ENCODE results near the gene TRIM22.
"Not testable (repeated sequence)": the region's sequence is repeated elsewhere in the genome, so short reads cannot be mapped to it uniquely, and the experiment has no call there.

Gene TRIM22

GRCh38 chr11:5691964-5692361 lies 2.4 kb downstream of the TRIM22 start:
- peak overlapping the region; percentile 83 for H3K4me2 ChIP-seq (ENCODE audit: low read length)
- no peak overlapping the region for H3K4me3 ChIP-seq (ENCODE audit: low read length)
- no peaks in the 10 kb centered on the region for H3K9me3 ChIP-seq (replicated peaks; ENCODE audit: low read length)
- H3K36me3 ChIP-seq (ENCODE audit: insufficient read depth, low read length), result peaks cover 4% of the 10 kb centered on the region
- H3K4me1 ChIP-seq (ENCODE audit: control insufficient read depth, insufficient read depth, low read length), result peaks cover 25% of the 10 kb centered on the region
- H3K9ac ChIP-seq (ENCODE audit: low read depth, low read length), result no peak overlapping the region
- H3K27me3 ChIP-seq (ENCODE audit: control insufficient read depth, insufficient read depth, low read length), result no peaks in the 10 kb centered on the region

- Histone ChIP-seq H3K9me3 (replicated peaks; ENCODE audit: low read length) (no peaks in the 10 kb centered on the region), H3K4me1 (ENCODE audit: control insufficient read depth, insufficient read depth, low read length) (peaks cover 17% of the 10 kb centered on the region), H3K27me3 (ENCODE audit: control insufficient read depth, insufficient read depth, low read length) (no peaks in the 10 kb centered on the region), H3K4me2 (ENCODE audit: low read length) (no peak overlapping the region), H3K4me3 (ENCODE audit: low read length) (no peak overlapping the region), H3K36me3 (ENCODE audit: insufficient read depth, low read length) (peaks cover 16% of the 10 kb centered on the region), H3K9ac (ENCODE audit: low read depth, low read length) (no peak overlapping the region)
These were observed 5.1 kb downstream of the TRIM22 start for GRCh38 chr11:5694642-5695041.

DNA sequence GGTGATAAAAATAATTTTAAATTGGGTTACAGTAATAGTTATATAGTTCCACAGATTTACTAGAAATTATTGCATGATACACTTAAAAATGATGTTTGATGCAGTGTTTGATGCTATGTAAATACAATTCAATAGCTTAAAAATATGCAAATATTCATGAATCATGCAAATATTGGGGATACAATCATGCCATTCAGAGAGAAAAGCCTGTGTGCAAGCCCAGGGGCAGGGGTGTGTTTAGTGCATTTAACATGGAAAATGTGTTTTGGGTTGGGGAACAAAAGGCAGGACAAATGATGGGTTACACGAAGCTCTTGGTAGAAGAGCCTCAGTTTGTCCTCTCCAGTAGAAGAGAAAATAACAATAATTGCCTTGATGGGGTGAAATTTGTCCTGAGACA lies 6.0 kb downstream of the TRIM22 start:
- Histone ChIP-seq H3K4me2 (ENCODE audit: low read length) (no peak overlapping the region), H3K9me3 (replicated peaks; ENCODE audit: low read length) (no peaks in the 10 kb centered on the region), H3K36me3 (ENCODE audit: insufficient read depth, low read length) (peaks cover 16% of the 10 kb centered on the region), H3K4me1 (ENCODE audit: control insufficient read depth, insufficient read depth, low read length) (peaks cover 8% of the 10 kb centered on the region), H3K9ac (ENCODE audit: low read depth, low read length) (no peak overlapping the region), H3K27me3 (ENCODE audit: control insufficient read depth, insufficient read depth, low read length) (no peaks in the 10 kb centered on the region), H3K4me3 (ENCODE audit: low read length) (no peak overlapping the region)

- Histone ChIP-seq H3K9ac (ENCODE audit: low read depth, low read length) (no peak overlapping the region), H3K4me2 (ENCODE audit: low read length) (no peak overlapping the region), H3K9me3 (replicated peaks; ENCODE audit: low read length) (no peaks in the 10 kb centered on the region), H3K4me1 (ENCODE audit: control insufficient read depth, insufficient read depth, low read length) (peaks cover 1% of the 10 kb centered on the region), H3K36me3 (ENCODE audit: insufficient read depth, low read length) (peaks cover 16% of the 10 kb centered on the region), H3K4me3 (ENCODE audit: low read length) (no peak overlapping the region), H3K27me3 (ENCODE audit: control insufficient read depth, insufficient read depth, low read length) (no peaks in the 10 kb centered on the region)
These were observed 6.6 kb downstream of the TRIM22 start for GRCh38 chr11:5696210-5696609.

GRCh38 chr11:5698281-5698680 lies 8.7 kb downstream of the TRIM22 start:
- H3K36me3 ChIP-seq (ENCODE audit: insufficient read depth, low read length), result peaks cover 20% of the 10 kb centered on the region
- no peak overlapping the region for H3K4me3 ChIP-seq (ENCODE audit: low read length)
- H3K27me3 ChIP-seq (ENCODE audit: control insufficient read depth, insufficient read depth, low read length), result no peaks in the 10 kb centered on the region
- H3K9ac ChIP-seq (ENCODE audit: low read depth, low read length), result no peak overlapping the region
- no peak overlapping the region for H3K4me2 ChIP-seq (ENCODE audit: low read length)
- no peaks in the 10 kb centered on the region for H3K4me1 ChIP-seq (ENCODE audit: control insufficient read depth, insufficient read depth, low read length)
- no peaks in the 10 kb centered on the region for H3K9me3 ChIP-seq (replicated peaks; ENCODE audit: low read length)

DNA sequence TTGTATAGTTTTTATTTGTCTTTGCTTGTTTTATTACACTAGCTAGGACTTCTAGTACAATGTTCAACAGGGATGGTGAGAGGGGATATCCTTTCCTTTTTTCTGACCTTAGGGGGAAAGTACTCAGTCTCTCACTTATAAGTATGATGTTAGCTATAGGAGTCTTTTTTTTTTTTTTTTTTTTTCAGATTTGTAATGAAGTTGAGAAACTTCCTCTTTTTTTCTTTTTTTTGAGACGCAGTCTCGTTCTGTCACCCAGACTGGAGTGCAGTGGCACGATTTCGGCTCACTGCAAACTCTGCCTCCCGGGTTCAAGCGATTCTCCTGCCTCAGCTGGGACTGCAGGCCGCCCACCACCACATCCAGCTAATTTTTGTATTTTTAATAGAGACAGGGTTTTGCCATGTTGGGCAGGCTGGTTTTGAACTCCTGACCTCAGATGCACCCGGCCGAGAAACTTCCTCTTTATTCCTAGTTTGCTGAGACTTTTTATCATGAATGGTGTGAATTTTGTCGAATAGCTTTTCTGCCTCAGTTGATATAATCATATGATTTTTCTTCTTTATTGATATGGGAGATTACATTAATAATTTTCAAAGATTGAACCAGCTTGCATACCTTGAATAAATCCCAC lies 10.9 kb downstream of the TRIM22 start:
- Histone ChIP-seq H3K36me3 (ENCODE audit: insufficient read depth, low read length) (peaks cover 20% of the 10 kb centered on the region), H3K9ac (ENCODE audit: low read depth, low read length) (no peak overlapping the region), H3K27me3 (ENCODE audit: control insufficient read depth, insufficient read depth, low read length) (no peaks in the 10 kb centered on the region), H3K4me3 (ENCODE audit: low read length) (no peak overlapping the region), H3K4me1 (ENCODE audit: control insufficient read depth, insufficient read depth, low read length) (no peaks in the 10 kb centered on the region), H3K4me2 (ENCODE audit: low read length) (no peak overlapping the region), H3K9me3 (replicated peaks; ENCODE audit: low read length) (no peaks in the 10 kb centered on the region)

DNA sequence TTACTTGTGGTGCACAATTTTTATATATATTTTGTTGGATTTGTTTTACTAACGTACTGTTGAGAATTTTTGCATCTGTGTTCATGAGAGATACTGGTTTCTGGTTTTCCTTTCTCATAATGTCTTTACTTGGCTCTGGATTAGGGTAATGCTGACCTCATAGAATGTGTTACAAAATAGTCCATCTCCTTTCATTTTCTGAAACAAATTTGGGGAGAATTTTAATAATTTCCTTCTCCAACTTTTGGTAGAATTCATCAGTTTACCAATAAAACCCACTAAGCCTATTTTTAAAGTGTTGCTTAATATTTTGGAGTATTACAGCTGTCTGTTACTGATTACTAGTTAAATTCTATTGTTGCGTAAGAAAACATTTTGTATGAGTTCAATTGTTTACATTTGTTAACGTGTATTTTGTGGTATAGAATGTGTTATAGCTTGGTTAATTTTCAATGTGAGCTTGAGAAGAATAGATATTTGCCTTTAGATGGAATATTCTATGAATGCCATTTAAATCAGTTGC lies 11.5 kb downstream of the TRIM22 start:
- H3K36me3 ChIP-seq (ENCODE audit: insufficient read depth, low read length), result peaks cover 18% of the 10 kb centered on the region
- H3K9ac ChIP-seq (ENCODE audit: low read depth, low read length), result no peak overlapping the region
- no peak overlapping the region for H3K4me3 ChIP-seq (ENCODE audit: low read length)
- H3K4me2 ChIP-seq (ENCODE audit: low read length), result no peak overlapping the region
- H3K27me3 ChIP-seq (ENCODE audit: control insufficient read depth, insufficient read depth, low read length), result no peaks in the 10 kb centered on the region
- no peaks in the 10 kb centered on the region for H3K9me3 ChIP-seq (replicated peaks; ENCODE audit: low read length)
- H3K4me1 ChIP-seq (ENCODE audit: control insufficient read depth, insufficient read depth, low read length), result no peaks in the 10 kb centered on the region

DNA sequence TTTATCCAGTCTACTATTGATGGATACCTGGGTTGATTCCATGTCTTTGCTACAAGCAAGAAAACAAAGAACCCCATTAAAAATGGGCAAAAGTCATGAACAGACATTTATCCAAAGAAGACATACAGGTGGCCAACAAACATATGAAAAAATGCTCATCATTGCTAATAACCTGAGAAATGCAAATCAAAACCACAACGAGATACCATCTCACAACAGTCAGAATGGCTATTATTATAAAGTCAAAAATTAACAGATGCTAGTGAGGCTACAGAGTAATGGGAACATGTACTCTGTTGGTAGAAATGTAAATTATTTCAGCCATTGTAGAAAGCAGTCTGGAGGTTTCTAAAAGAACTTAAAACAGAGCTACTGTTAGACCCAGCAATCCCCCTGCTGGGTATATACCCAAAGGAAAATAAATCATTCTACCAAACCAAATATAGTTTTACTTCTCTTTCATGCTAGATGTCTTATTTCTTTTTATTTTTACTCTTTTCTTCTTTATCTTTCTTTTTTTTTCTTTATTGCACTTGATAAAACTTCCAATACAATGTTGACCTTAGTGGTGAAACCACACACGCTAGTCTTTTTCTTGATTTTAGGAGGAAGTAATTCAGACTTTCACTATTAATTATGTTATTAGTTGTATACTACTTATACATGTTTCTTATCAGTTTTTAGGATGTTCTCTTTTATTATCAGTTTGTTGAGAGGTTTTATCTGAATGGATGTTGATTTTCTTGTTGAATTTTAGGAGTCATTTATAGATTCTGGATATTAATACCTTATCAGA lies 14.3 kb downstream of the TRIM22 start:
- no peak overlapping the region for H3K9ac ChIP-seq (ENCODE audit: low read depth, low read length)
- H3K4me1 ChIP-seq (ENCODE audit: control insufficient read depth, insufficient read depth, low read length), result no peaks in the 10 kb centered on the region

GRCh38 chr11:5705688-5706087 lies 16.1 kb downstream of the TRIM22 start:
- peaks cover 18% of the 10 kb centered on the region for H3K36me3 ChIP-seq (ENCODE audit: insufficient read depth, low read length)
- no peak overlapping the region for H3K9ac ChIP-seq (ENCODE audit: low read depth, low read length)
- H3K4me1 ChIP-seq (ENCODE audit: control insufficient read depth, insufficient read depth, low read length), result no peaks in the 10 kb centered on the region
- no peaks in the 10 kb centered on the region for H3K27me3 ChIP-seq (ENCODE audit: control insufficient read depth, insufficient read depth, low read length)
- H3K9me3 ChIP-seq (replicated peaks; ENCODE audit: low read length), result no peaks in the 10 kb centered on the region
- H3K4me2 ChIP-seq (ENCODE audit: low read length), result no peak overlapping the region
- no peak overlapping the region for H3K4me3 ChIP-seq (ENCODE audit: low read length)

More for the DNA sequence above, 14.3 kb downstream of the TRIM22 start:
- no peaks in the 10 kb centered on the region for H3K27me3 ChIP-seq (ENCODE audit: control insufficient read depth, insufficient read depth, low read length)
- H3K36me3 ChIP-seq (ENCODE audit: insufficient read depth, low read length), result peaks cover 18% of the 10 kb centered on the region
- no peak overlapping the region for H3K4me3 ChIP-seq (ENCODE audit: low read length)
- H3K4me2 ChIP-seq (ENCODE audit: low read length), result no peak overlapping the region
- H3K9me3 ChIP-seq (replicated peaks; ENCODE audit: low read length), result no peaks in the 10 kb centered on the region

DNA sequence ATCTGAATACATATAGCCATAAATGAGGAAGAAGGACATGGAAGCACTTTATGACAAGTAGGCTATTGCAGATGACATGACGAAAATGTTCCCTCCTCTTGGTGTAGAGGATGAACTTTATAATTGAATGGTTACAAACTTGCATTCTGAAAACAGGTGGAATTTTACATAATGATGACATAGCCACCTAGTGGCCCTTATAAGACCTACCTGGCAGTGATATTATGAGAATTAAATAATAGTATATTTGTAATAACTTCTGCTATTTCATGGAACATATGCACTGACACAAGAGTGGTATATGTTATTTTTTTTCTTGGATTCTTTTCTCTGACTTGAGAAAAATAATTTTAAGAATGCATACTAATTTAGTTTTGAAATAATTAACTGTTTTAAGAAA lies 22.9 kb downstream of the TRIM22 start:
- Histone ChIP-seq H3K9ac (ENCODE audit: low read depth, low read length) (no peak overlapping the region), H3K9me3 (replicated peaks; ENCODE audit: low read length) (no peaks in the 10 kb centered on the region), H3K4me2 (ENCODE audit: low read length) (no peak overlapping the region), H3K27me3 (ENCODE audit: control insufficient read depth, insufficient read depth, low read length) (no peaks in the 10 kb centered on the region), H3K4me3 (ENCODE audit: low read length) (no peak overlapping the region), H3K4me1 (ENCODE audit: control insufficient read depth, insufficient read depth, low read length) (no peaks in the 10 kb centered on the region), H3K36me3 (ENCODE audit: insufficient read depth, low read length) (peaks cover 7% of the 10 kb centered on the region)

DNA sequence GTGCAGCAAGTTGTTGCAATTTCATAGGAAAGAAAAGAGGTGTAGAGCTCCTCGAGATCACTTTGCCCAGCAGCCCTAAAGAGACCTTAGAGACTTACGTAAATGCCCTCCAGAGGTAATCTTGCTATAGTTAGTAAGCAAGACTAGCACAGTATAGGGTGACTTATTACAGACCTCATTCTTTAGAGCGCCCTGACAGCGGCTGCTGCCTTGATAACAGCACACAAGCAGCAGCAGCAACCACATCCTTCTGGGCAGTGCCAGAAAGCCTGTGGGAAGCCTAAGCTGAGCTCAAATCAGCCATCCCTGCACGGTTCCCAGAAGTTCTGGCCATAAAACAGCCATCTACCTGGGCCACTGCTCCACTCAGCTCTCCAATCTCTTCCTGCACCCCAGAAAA lies 24.1 kb downstream of the TRIM22 start:
- Histone ChIP-seq H3K4me2 (ENCODE audit: low read length) (no peak overlapping the region), H3K27me3 (ENCODE audit: control insufficient read depth, insufficient read depth, low read length) (no peaks in the 10 kb centered on the region), H3K4me3 (ENCODE audit: low read length) (no peak overlapping the region), H3K9ac (ENCODE audit: low read depth, low read length) (no peak overlapping the region), H3K4me1 (ENCODE audit: control insufficient read depth, insufficient read depth, low read length) (no peaks in the 10 kb centered on the region), H3K9me3 (replicated peaks; ENCODE audit: low read length) (no peaks in the 10 kb centered on the region), H3K36me3 (ENCODE audit: insufficient read depth, low read length) (no peaks in the 10 kb centered on the region)

DNA sequence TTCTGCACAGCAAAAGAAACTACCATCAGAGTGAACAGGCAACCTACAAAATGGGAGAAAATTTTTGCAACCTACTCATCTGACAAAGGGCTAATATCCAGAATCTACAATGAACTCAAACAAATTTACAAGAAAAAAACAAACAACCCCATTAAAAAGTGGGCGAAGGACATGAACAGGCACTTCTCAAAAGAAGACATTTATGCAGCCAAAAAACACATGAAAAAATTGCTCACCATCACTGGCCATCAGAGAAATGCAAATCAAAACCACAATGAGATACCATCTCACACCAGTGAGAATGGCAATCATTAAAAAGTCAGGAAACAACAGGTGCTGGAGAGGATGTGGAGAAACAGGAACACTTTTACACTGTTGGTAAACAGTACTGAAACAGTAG lies 26.9 kb downstream of the TRIM22 start:
- not testable (repeated sequence) for H3K9ac ChIP-seq (ENCODE audit: low read depth, low read length); H3K27me3 ChIP-seq (ENCODE audit: control insufficient read depth, insufficient read depth, low read length); H3K9me3 ChIP-seq (replicated peaks; ENCODE audit: low read length); H3K4me3 ChIP-seq (ENCODE audit: low read length); H3K4me1 ChIP-seq (ENCODE audit: control insufficient read depth, insufficient read depth, low read length); H3K4me2 ChIP-seq (ENCODE audit: low read length); H3K36me3 ChIP-seq (ENCODE audit: insufficient read depth, low read length)
